KMS-11 (cell line): ENCODE results near the gene SNTG2.

Experiments
- H2AFZ ChIP-seq: fragments of 200-600 bp; sonication (generic); 2 replicates; pipeline ENCODE4 v1.6.1; 2016; ENCODE audit warnings: antibody characterized with exemption, mixed run types, low read depth
- H3K27ac ChIP-seq: fragments of 200-600 bp; sonication (generic); 2 replicates; pipeline ENCODE4 v1.6.1; 2016; ENCODE audit warnings: mild to moderate bottlenecking, mixed run types
- H3K27me3 ChIP-seq: fragments of 200-600 bp; sonication (generic); 2 replicates; pipeline ENCODE4 v1.6.1; 2017; ENCODE audit warnings: mild to moderate bottlenecking, low read depth, mixed run types, moderate library complexity; ENCODE audit not compliant: insufficient read depth
- H3K36me3 ChIP-seq: fragments of 200-600 bp; sonication (generic); 2 replicates; pipeline ENCODE4 v1.6.1; 2017; ENCODE audit warnings: mild to moderate bottlenecking, mixed run types; ENCODE audit not compliant: insufficient read depth
- H3K4me1 ChIP-seq: fragments of 200-600 bp; sonication (generic); 2 replicates; pipeline ENCODE4 v1.6.1; 2016; ENCODE audit warnings: mild to moderate bottlenecking, low read depth, mixed run types; ENCODE audit not compliant: poor library complexity, severe bottlenecking
- H3K4me2 ChIP-seq: fragments of 200-600 bp; sonication (generic); 2 replicates; pipeline ENCODE4 v1.7.0; 2016; ENCODE audit warnings: mild to moderate bottlenecking, mixed run types
- H3K4me3 ChIP-seq: fragments of 200-600 bp; sonication (generic); IDR thresholded peaks from 2 replicates; pipeline ENCODE4 v1.6.1; 2017; ENCODE audit warnings: low read depth, low read length, mixed read lengths; ENCODE audit not compliant: insufficient read depth
- H3K79me2 ChIP-seq: fragments of 200-600 bp; sonication (generic); 2 replicates; pipeline ENCODE4 v1.6.1; 2016; ENCODE audit warnings: low read depth, mixed run types; ENCODE audit not compliant: insufficient read depth
- H3K9ac ChIP-seq: fragments of 200-600 bp; sonication (generic); 2 replicates; pipeline ENCODE4 v1.6.1; 2016; ENCODE audit warnings: mild to moderate bottlenecking, mixed run types
- H4K20me1 ChIP-seq: fragments of 200-600 bp; sonication (generic); 2 replicates; pipeline ENCODE4 v1.6.1; 2016; ENCODE audit warnings: mild to moderate bottlenecking, mixed run types; ENCODE audit not compliant: insufficient read depth
- TF ChIP-seq, protein P1 (sequence below): fragments of 200-600 bp; sonication (generic); conservative IDR thresholded peaks from 2 replicates; pipeline ENCODE4 v1.6.1; 2017; ENCODE audit warnings: low read depth, mild to moderate bottlenecking, antibody characterized with exemption, low read length, moderate library complexity, mixed read lengths

The SNTG2 gene

DNA sequence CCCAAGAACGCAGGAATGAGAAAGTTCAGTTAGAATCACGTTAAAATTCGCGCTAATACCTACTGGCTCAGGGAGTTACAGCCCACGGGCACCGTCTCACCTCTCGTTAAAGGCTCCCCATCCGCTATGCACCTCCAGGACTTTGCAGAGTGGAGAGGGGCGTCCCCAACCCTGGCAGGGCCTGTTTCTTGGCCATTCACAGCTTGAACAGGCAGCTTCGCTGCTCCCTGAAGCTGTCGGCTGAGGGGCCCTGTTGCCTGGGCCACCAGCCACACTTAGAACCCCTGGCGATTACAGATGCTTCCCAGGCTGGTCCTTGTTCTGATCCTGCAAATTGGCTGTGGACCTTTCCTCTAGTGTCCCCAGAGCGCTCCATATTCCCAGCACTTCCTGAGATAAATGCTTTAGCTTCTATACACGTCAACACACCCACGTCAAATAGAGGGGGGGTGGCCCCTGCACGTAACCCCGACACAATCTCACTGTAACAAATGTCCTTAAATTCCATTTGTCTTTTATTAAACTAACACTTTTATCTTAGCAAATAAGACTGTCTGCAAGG is 16.8 kb upstream of the SNTG2 start:
- Histone ChIP-seq H3K4me2 (no peak overlapping the region), H3K4me1 (no peaks in the 10 kb centered on the region), H3K9ac (no peak overlapping the region), H3K79me2 (no peaks in the 10 kb centered on the region), H3K4me3 (no peak overlapping the region), H2AFZ (no peak overlapping the region), H3K36me3 (no peaks in the 10 kb centered on the region), H4K20me1 (no peaks in the 10 kb centered on the region), H3K27ac (no peak overlapping the region), H3K27me3 (no peaks in the 10 kb centered on the region)
- TF ChIP-seq, protein P1, sequence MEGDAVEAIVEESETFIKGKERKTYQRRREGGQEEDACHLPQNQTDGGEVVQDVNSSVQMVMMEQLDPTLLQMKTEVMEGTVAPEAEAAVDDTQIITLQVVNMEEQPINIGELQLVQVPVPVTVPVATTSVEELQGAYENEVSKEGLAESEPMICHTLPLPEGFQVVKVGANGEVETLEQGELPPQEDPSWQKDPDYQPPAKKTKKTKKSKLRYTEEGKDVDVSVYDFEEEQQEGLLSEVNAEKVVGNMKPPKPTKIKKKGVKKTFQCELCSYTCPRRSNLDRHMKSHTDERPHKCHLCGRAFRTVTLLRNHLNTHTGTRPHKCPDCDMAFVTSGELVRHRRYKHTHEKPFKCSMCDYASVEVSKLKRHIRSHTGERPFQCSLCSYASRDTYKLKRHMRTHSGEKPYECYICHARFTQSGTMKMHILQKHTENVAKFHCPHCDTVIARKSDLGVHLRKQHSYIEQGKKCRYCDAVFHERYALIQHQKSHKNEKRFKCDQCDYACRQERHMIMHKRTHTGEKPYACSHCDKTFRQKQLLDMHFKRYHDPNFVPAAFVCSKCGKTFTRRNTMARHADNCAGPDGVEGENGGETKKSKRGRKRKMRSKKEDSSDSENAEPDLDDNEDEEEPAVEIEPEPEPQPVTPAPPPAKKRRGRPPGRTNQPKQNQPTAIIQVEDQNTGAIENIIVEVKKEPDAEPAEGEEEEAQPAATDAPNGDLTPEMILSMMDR = no peak

GRCh38 chr2:937530-937929 is 13.1 kb upstream of the SNTG2 start:
- H3K4me3 ChIP-seq = no peak overlapping the region
- H4K20me1 ChIP-seq = no peaks in the 10 kb centered on the region
- no peak overlapping the region for H3K9ac ChIP-seq
- H3K27me3 ChIP-seq = no peaks in the 10 kb centered on the region
- H3K4me1 ChIP-seq = no peaks in the 10 kb centered on the region
- no peak overlapping the region for H3K27ac ChIP-seq
- TF ChIP-seq, protein P1 = no peak
- no peaks in the 10 kb centered on the region for H3K36me3 ChIP-seq
- no peak overlapping the region for H3K4me2 ChIP-seq
- no peaks in the 10 kb centered on the region for H3K79me2 ChIP-seq
- H2AFZ ChIP-seq = no peak overlapping the region

DNA sequence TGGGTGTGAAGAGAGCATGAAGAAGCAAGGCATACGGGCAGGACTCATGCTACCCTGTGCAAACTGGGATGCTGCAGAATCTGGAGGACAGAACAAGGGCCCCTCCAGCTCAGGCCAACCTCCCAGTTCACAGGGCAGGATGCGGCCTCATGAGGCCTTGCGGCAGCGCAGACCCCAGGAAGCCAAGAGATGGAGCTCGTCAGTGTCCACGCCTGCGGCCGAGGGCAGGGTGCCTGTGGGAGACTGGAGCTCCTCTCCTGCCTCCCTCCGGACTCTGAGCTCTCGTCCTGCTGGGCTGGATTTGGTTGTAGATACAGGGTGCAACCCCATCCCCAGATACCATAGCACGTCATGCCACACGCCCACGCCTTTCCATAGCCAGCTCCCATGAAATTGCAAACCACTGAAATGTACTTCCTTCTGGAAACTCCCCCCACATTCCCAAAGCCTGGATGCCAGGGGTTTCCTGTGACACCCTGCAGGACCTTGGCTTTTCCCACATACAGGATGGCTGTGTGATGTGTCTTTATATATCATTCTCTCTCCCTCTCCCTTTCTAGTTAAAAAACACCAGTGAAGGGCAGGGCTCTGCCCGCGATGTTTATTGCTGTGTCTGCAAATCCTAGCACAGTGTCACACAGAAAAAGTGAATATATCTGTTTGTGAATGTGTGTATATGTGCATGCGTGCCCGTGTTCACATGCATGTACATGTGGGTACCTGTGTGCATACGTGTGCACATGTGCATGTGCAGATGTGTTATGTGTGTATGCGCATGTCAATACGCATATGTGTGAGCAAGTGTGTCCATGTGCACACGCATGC is 12.3 kb upstream of the SNTG2 start:
- Histone ChIP-seq H3K4me3 (no peak overlapping the region), H3K4me2 (no peak overlapping the region), H4K20me1 (no peaks in the 10 kb centered on the region), H3K27ac (no peak overlapping the region), H3K9ac (no peak overlapping the region), H3K36me3 (no peaks in the 10 kb centered on the region), H3K4me1 (no peaks in the 10 kb centered on the region), H3K79me2 (no peaks in the 10 kb centered on the region), H2AFZ (no peak overlapping the region), H3K27me3 (no peaks in the 10 kb centered on the region)
- TF ChIP-seq, protein P1 = no peak

- Histone ChIP-seq H2AFZ (no peak overlapping the region), H3K79me2 (no peaks in the 10 kb centered on the region), H3K4me1 (peaks cover under 1% of the 10 kb centered on the region), H3K27ac (no peak overlapping the region), H3K4me2 (no peak overlapping the region), H3K9ac (no peak overlapping the region), H3K27me3 (no peaks in the 10 kb centered on the region), H4K20me1 (no peaks in the 10 kb centered on the region), H3K36me3 (no peaks in the 10 kb centered on the region), H3K4me3 (no peak overlapping the region)
- TF ChIP-seq, protein P1 = no peak
Measured at GRCh38 chr2:939936-940601, 10.6 kb upstream of the SNTG2 start.
